HCT116 (cell line): ENCODE results near the gene PTGIS. TPM values are rescaled to one million over a fixed set of nuclear protein-coding genes. Genes with fewer than 3 reads are reported as not detected.

Experiments used
- ATAC-seq: fragments of 200-7000 bp; cut with Tn5 transposase; 2 replicates; pipeline ENCODE4 v1.9.1; 2020; ENCODE audit warnings: mild to moderate bottlenecking, moderate library complexity
- BruUV-seq: library from RNA; stranded (reverse); fragments of 400-500 nt; replicated peaks from 2 replicates; lab custom pipeline; 2021; lab: Mats Ljungman, UMichigan
- CTCF ChIA-PET: fragments of 300-600 bp; sonication (Branson Sonifier 250); formaldehyde crosslinking; loops from one replicate; lab custom pipeline; 2021; ENCODE audit warnings: antibody characterized with exemption; lab: Charles Lee
- POLR2A ChIA-PET: fragments of 300-600, 350-600 bp; sonication (Branson Sonifier 250); formaldehyde crosslinking; loops from one replicate; lab custom pipeline; 2021; ENCODE audit warnings: antibody characterized with exemption; lab: Charles Lee
- RAD21 ChIA-PET, 2 experiments: fragments of 300-600 bp; sonication (Branson Sonifier 250); formaldehyde crosslinking; loops; one replicate each; lab custom pipeline; 2023; ENCODE audit warnings: low total read pairs in 2 of 2; ENCODE audit not compliant: uncharacterized antibody in 2 of 2, unreplicated experiment in 2 of 2, low non-redundant PET in 1 of 2; lab: Charles Lee
- DNase-seq: peaks from one replicate; pipeline ENCODE4 v3.0.0-alpha.2; 2010; ENCODE audit warnings: low read depth, low spot score
- H2AFZ ChIP-seq: fragments of 200-600 bp; shearing (Covaris generic), sonication (generic); 2 replicates; pipeline ENCODE4 v1.6.1; 2017; ENCODE audit warnings: low read depth, mixed run types, mixed read lengths, antibody characterized with exemption, low read length; ENCODE audit not compliant: poor library complexity, severe bottlenecking
- H3K27ac ChIP-seq: 2 replicates; pipeline ENCODE4 v1.5.1; 2012; ENCODE audit warnings: low read depth, low read length
- H3K27me3 ChIP-seq: fragments of 200-600 bp; sonication (generic); 2 replicates; pipeline ENCODE4 v1.6.1; 2016; ENCODE audit warnings: mixed run types, low read length, mixed read lengths; ENCODE audit not compliant: insufficient read depth
- H3K36me3 ChIP-seq, 2 experiments: fragments of 200-500 bp in 1 of 2; fragments of 200-600 bp in 1 of 2; sonication (Bioruptor generic) in 1 of 2; sonication (generic) in 1 of 2; 2 replicates each; pipeline versions ENCODE4 v1.5.1 to v1.6.1; 2014 to 2016; ENCODE audit warnings: low read length in 2 of 2, inconsistent platforms in 1 of 2, mixed read lengths in 1 of 2, mixed run types in 1 of 2; ENCODE audit not compliant: insufficient read depth in 2 of 2, control insufficient read depth in 1 of 2
- H3K4me1 ChIP-seq, 2 experiments: fragments of 200-600 bp in 1 of 2; sonication (generic) in 1 of 2; 2 replicates each; pipeline versions ENCODE4 v1.5.1 to v1.6.1; 2012 to 2017; ENCODE audit warnings: low read length in 2 of 2, inconsistent platforms in 1 of 2, mild to moderate bottlenecking in 1 of 2, mixed read lengths in 1 of 2, mixed run types in 1 of 2, moderate library complexity in 1 of 2; ENCODE audit not compliant: insufficient read depth in 2 of 2, control insufficient read depth in 1 of 2
- H3K4me2 ChIP-seq: fragments of 200-600 bp; sonication (generic); 2 replicates; pipeline ENCODE4 v1.6.1; 2017; ENCODE audit warnings: mixed run types, low read length, mixed read lengths
- H3K4me3 ChIP-seq, 2 experiments: fragments of 200-600 bp in 1 of 2; sonication (generic) in 1 of 2; replicated peaks in 1 of 2; 2 replicates each; pipeline ENCODE4 v1.5.1; 2011 to 2016; ENCODE audit warnings: low read length in 2 of 2, control low read depth in 1 of 2, low read depth in 1 of 2, mild to moderate bottlenecking in 1 of 2, mixed read lengths in 1 of 2, mixed run types in 1 of 2
- H3K79me2 ChIP-seq: fragments of 200-600 bp; sonication (generic); 2 replicates; pipeline ENCODE4 v1.6.1; 2017; ENCODE audit warnings: mild to moderate bottlenecking, mixed run types, low read length, moderate library complexity, mixed read lengths; ENCODE audit not compliant: insufficient read depth
- H3K9ac ChIP-seq: fragments of 200-600 bp; sonication (generic); 2 replicates; pipeline ENCODE4 v1.6.1; 2016; ENCODE audit warnings: low read length, mixed read lengths
- H3K9me2 ChIP-seq: fragments of 200-600 bp; sonication (generic), shearing (Covaris generic); 2 replicates; pipeline ENCODE4 v1.6.1; 2017; ENCODE audit warnings: mixed run types, mild to moderate bottlenecking, moderate library complexity; ENCODE audit not compliant: insufficient read depth
- H3K9me3 ChIP-seq, 2 experiments: fragments of 200-500 bp in 1 of 2; fragments of 200-600 bp in 1 of 2; sonication (Bioruptor generic) in 1 of 2; sonication (generic) in 1 of 2; 2 replicates each; pipeline ENCODE4 v1.6.1; 2014 to 2017; ENCODE audit warnings: low read length in 2 of 2, mixed read lengths in 2 of 2, inconsistent platforms in 1 of 2, low read depth in 1 of 2, mild to moderate bottlenecking in 1 of 2, mixed run types in 1 of 2, moderate library complexity in 1 of 2; ENCODE audit not compliant: control insufficient read depth in 1 of 2, insufficient read depth in 1 of 2
- H4K20me1 ChIP-seq: fragments of 200-600 bp; sonication (generic), shearing (Covaris generic); 2 replicates; pipeline ENCODE4 v1.6.1; 2017; ENCODE audit warnings: mixed run types, mild to moderate bottlenecking, moderate library complexity; ENCODE audit not compliant: insufficient read depth
- ATF3 ChIP-seq: IDR thresholded peaks from 2 replicates; pipeline ENCODE4 v1.6.1; 2012
- CEBPB ChIP-seq: IDR thresholded peaks from 2 replicates; pipeline ENCODE4 v1.6.1; 2012; ENCODE audit warnings: low read depth
- CTCF ChIP-seq, 3 experiments: fragments of 200-600 bp in 1 of 3; sonication (generic) in 1 of 3; IDR thresholded peaks in 2 of 3; conservative IDR thresholded peaks in 1 of 3; 2 replicates each; pipeline ENCODE4 v1.5.1; 2012 to 2017; ENCODE audit warnings: low read depth in 2 of 3, low read length in 2 of 3, antibody characterized with exemption in 1 of 3, borderline replicate concordance in 1 of 3, control low read depth in 1 of 3, mild to moderate bottlenecking in 1 of 3, mixed read lengths in 1 of 3, mixed run types in 1 of 3, moderate library complexity in 1 of 3; ENCODE audit not compliant: insufficient read depth in 1 of 3
- EGR1 ChIP-seq: IDR thresholded peaks from 2 replicates; pipeline ENCODE4 v1.6.1; 2012; ENCODE audit warnings: low read depth
- EZH2 ChIP-seq: fragments of 200-600 bp; sonication (generic); IDR thresholded peaks from 2 replicates; pipeline ENCODE4 v1.6.1; 2017; ENCODE audit warnings: antibody characterized with exemption, mixed run types
- EZH2phosphoT487 ChIP-seq: fragments of 200-600 bp; IDR thresholded peaks from 2 replicates; pipeline ENCODE4 v1.6.1; 2018; ENCODE audit warnings: antibody characterized with exemption, borderline replicate concordance
- FOSL1 ChIP-seq: IDR thresholded peaks from 2 replicates; pipeline ENCODE4 v1.6.1; 2012; ENCODE audit warnings: low read depth
- JUND ChIP-seq: IDR thresholded peaks from 2 replicates; pipeline ENCODE4 v1.6.1; 2012
- POLR2A ChIP-seq: IDR thresholded peaks from 2 replicates; pipeline ENCODE4 v1.7.0; 2011; ENCODE audit warnings: borderline replicate concordance; ENCODE audit not compliant: insufficient read depth, insufficient read length; ENCODE audit errors: extremely low read depth
- POLR2AphosphoS5 ChIP-seq: IDR thresholded peaks from 2 replicates; pipeline ENCODE4 v1.6.1; 2011; ENCODE audit warnings: mild to moderate bottlenecking, low read depth, low read length, moderate library complexity
- REST ChIP-seq: IDR thresholded peaks from 2 replicates; pipeline ENCODE4 v1.6.1; 2012; ENCODE audit warnings: low read depth
- SIN3A ChIP-seq: IDR thresholded peaks from 2 replicates; pipeline ENCODE4 v1.6.1; 2012; ENCODE audit warnings: low read depth
- SP1 ChIP-seq: IDR thresholded peaks from 2 replicates; pipeline ENCODE4 v1.6.1; 2012; ENCODE audit warnings: low read depth
- TCF7L2 ChIP-seq: IDR thresholded peaks from 2 replicates; pipeline ENCODE4 v1.7.0; 2011; ENCODE audit warnings: borderline replicate concordance, inconsistent platforms; ENCODE audit not compliant: insufficient read depth, insufficient read length; ENCODE audit errors: extremely low read depth
- YY1 ChIP-seq: IDR thresholded peaks from 2 replicates; pipeline ENCODE4 v1.6.1; 2011; ENCODE audit warnings: low read length, low read depth, moderate library complexity, mild to moderate bottlenecking; ENCODE audit not compliant: insufficient replicate concordance; ENCODE audit errors: extremely low read depth
- ZBTB33 ChIP-seq: IDR thresholded peaks from 2 replicates; pipeline ENCODE4 v1.6.1; 2011; ENCODE audit warnings: mild to moderate bottlenecking, low read length, moderate library complexity; ENCODE audit not compliant: insufficient replicate concordance; ENCODE audit errors: extremely low read depth
- ZFX ChIP-seq: fragments of 450-650 bp; IDR thresholded peaks from 2 replicates; pipeline ENCODE4 v1.6.1; 2017
- ZNF274 ChIP-seq: fragments of 200-500 bp; sonication (Bioruptor generic); IDR thresholded peaks from 2 replicates; pipeline ENCODE4 v1.6.1; 2014; ENCODE audit warnings: mild to moderate bottlenecking, low read depth, low read length, inconsistent platforms
- intact Hi-C: fragments of 100-400 bp; cut with micrococcal nuclease; formaldehyde crosslinking; loops from 2 replicates; pipeline ENCODE4 v1.10.0; 2022
- total RNA-seq: library from RNA; stranded (reverse); gene quantifications from one replicate; pipeline ENCODE4 v1.2.1, GENCODE V29; 2021; ENCODE audit not compliant: unreplicated experiment

Gene PTGIS
- total RNA-seq, 1 experiment from 2014 or later: 0.25 TPM

GRCh38 chr20:49592120-49592519 lies 24.2 kb upstream of the PTGIS start:
- ATAC-seq: no peak
- H3K4me1 ChIP-seq: peaks cover 17 to 38% of the 10 kb centered on the region in 2 experiments
- CTCF ChIA-PET: no interaction called here
- no peak for TF ChIP-seq FOSL1
- no peak for TF ChIP-seq POLR2AphosphoS5
- no peak for TF ChIP-seq TCF7L2
- TF ChIP-seq ZBTB33: no peak
- no peak for TF ChIP-seq ZNF274
- no peak for TF ChIP-seq CEBPB
- TF ChIP-seq EGR1: no peak
- no peak for TF ChIP-seq SP1
- TF ChIP-seq YY1: no peak
- no peak for TF ChIP-seq POLR2A
- TF ChIP-seq SIN3A: no peak
- TF ChIP-seq CTCF (IDR thresholded peaks at IDR 0.05 in 2 of 3, conservative IDR thresholded peaks at IDR 0.05 in 1 of 3; ENCODE audit: borderline replicate concordance in 1 of 3, insufficient read depth in 1 of 3, low read depth in 2 of 3, low read length in 2 of 3): no peak
- TF ChIP-seq REST: no peak
- no peak for TF ChIP-seq EZH2
- no peak for TF ChIP-seq JUND
- TF ChIP-seq ZFX: no peak
- no peak for TF ChIP-seq EZH2phosphoT487
- TF ChIP-seq ATF3: no peak
- TF ChIP-seq, all 23 proteins: peak for 0
- Histone ChIP-seq H3K4me3 (no peak overlapping the region), H3K27me3 (no peaks in the 10 kb centered on the region), H3K9me2 (no peaks in the 10 kb centered on the region), H3K79me2 (no peaks in the 10 kb centered on the region), H3K9ac (no peak overlapping the region), H3K27ac (no peak overlapping the region), H3K9me3 (no peaks in the 10 kb centered on the region), H3K36me3 (no peaks in the 10 kb centered on the region), H3K4me2 (no peak overlapping the region), H4K20me1 (no peaks in the 10 kb centered on the region), H2AFZ (no peak overlapping the region)
- RAD21 ChIA-PET: no interaction called here
- no TSS peak for BruUV-seq
- POLR2A ChIA-PET: no interaction called here
- DNase-seq: no peak
- intact Hi-C loops: no loop called here
